ENCODE measurements around the gene NDUFS8. TPM values are rescaled to one million over a fixed set of nuclear protein-coding genes. Genes with fewer than 3 reads are reported as not detected.

The NDUFS8 gene
- total RNA-seq, 2 experiments from 2014 or later: 70.5 to 72.5 TPM

- Mint-ChIP-seq H3K27me3 (no peaks in the 10 kb centered on the region), H3K4me1 (ENCODE audit: low read depth) (peaks cover 36% of the 10 kb centered on the region), H3K4me3 (peak overlapping the region; percentile 82), H3K36me3 (ENCODE audit: low read depth) (peaks cover 5% of the 10 kb centered on the region), H3K9me3 (no peaks in the 10 kb centered on the region), H3K27ac (peak overlapping the region; percentile 85)
- POLR2A ChIA-PET: no interaction called here
- Histone ChIP-seq H3K27ac (ENCODE audit: low read depth in 1 of 2, low read length in 2 of 2) (peak overlapping the region in 1 of 2 donors; percentile 77), H3K9me3 (ENCODE audit: control insufficient read depth in 1 of 2, insufficient read depth in 1 of 2, low read length in 2 of 2) (no peaks in the 10 kb centered on the region), H3K4me1 (ENCODE audit: insufficient read depth, low read length) (peaks cover 79% of the 10 kb centered on the region), H3K36me3 (ENCODE audit: insufficient read depth, low read length) (peaks cover 27% of the 10 kb centered on the region), H3K4me3 (ENCODE audit: low read length) (no peak overlapping the region), H3K27me3 (ENCODE audit: control insufficient read depth in 1 of 2, insufficient read depth in 2 of 2, low read length in 2 of 2) (no peaks in the 10 kb centered on the region)
- intact Hi-C loops (cut with DNase I, micrococcal nuclease): loop anchor here in 1 of 2 experiments (5.0 kb wide), 1 partner anchor 426 kb away; the partner anchor contains the start of gene PPP6R3
- no peak for TF ChIP-seq CTCF (IDR thresholded peaks at IDR 0.05)
- peak in 2 of 14 experiments; percentile 34 to 52 for DNase-seq
- CTCF ChIA-PET: no interaction called here
- no peak for ATAC-seq (ENCODE audit: poor library complexity)
Measured at GRCh38 chr11:68036141-68036716, 5.7 kb downstream of the NDUFS8 start.

- ATAC-seq (ENCODE audit: poor library complexity): no peak
- POLR2A ChIA-PET: interaction anchor here (1.5 kb wide), 1 partner anchor 83 kb away, joined by 3 read pairs; no protein-coding TSS in a partner anchor
Measured at GRCh38 chr11:68036717-68037239, 6.3 kb downstream of the NDUFS8 start.

More at GRCh38 chr11:68036717-68037239, 6.3 kb downstream of the NDUFS8 start:
- Mint-ChIP-seq H3K27me3 (no peaks in the 10 kb centered on the region), H3K27ac (peak overlapping the region; percentile 85), H3K4me1 (ENCODE audit: low read depth) (peaks cover 31% of the 10 kb centered on the region), H3K36me3 (ENCODE audit: low read depth) (peaks cover 8% of the 10 kb centered on the region), H3K9me3 (no peaks in the 10 kb centered on the region), H3K4me3 (peak overlapping the region; percentile 82)
- no peaks in the 10 kb centered on the region for H3K27me3 ChIP-seq (ENCODE audit: control insufficient read depth in 1 of 2, insufficient read depth in 2 of 2, low read length in 2 of 2)
- TF ChIP-seq CTCF (IDR thresholded peaks at IDR 0.05): no peak
- intact Hi-C loops (cut with DNase I, micrococcal nuclease): loop anchor here in 1 of 2 experiments (5.0 kb wide), 1 partner anchor 426 kb away; the partner anchor contains the start of gene PPP6R3
- DNase-seq: peak in 4 of 14 experiments; percentile 34 to 78 (median 66)
- CTCF ChIA-PET: no interaction called here
- peaks cover 79% of the 10 kb centered on the region for H3K4me1 ChIP-seq (ENCODE audit: insufficient read depth, low read length)
- H3K27ac ChIP-seq (ENCODE audit: low read depth in 1 of 2, low read length in 2 of 2): peak overlapping the region; percentile 48 to 77
- H3K36me3 ChIP-seq (ENCODE audit: insufficient read depth, low read length): peaks cover 32% of the 10 kb centered on the region
- H3K9me3 ChIP-seq (ENCODE audit: control insufficient read depth in 1 of 2, insufficient read depth in 1 of 2, low read length in 2 of 2): no peaks in the 10 kb centered on the region
- no peak overlapping the region for H3K4me3 ChIP-seq (ENCODE audit: low read length)

All from CD4-positive, alpha-beta T cell (primary cell).